SIG-M5 treated with dmso at 0.1 percent for 504 hours (cell line): ENCODE results near the gene FOXG1.

ENCODE experiments used
- DNase-seq: peaks from one replicate; lab custom pipeline; 2025; ENCODE audit not compliant: unreplicated experiment; lab: John Stamatoyannopoulos, UW

The FOXG1 gene

GRCh38 chr14:28766469-28766955, at the start of gene FOXG1:
Gene FOXG1, plus strand, starts transcription at chr14:28766787. Its CDS starts 493 bp downstream, at chr14:28767280.
- DNase-seq, result no peak

GRCh38 chr14:28719130-28719529, 47.5 kb upstream of the FOXG1 start:
- no peak for DNase-seq

- no peak for DNase-seq
These were observed 35.2 kb upstream of the FOXG1 start for GRCh38 chr14:28731358-28731757.

- DNase-seq, result no peak
These were observed 24.3 kb upstream of the FOXG1 start for GRCh38 chr14:28742171-28742846.

GRCh38 chr14:28744126-28744525, 22.5 kb upstream of the FOXG1 start:
- no peak for DNase-seq

GRCh38 chr14:28745176-28745575, 21.4 kb upstream of the FOXG1 start:
- DNase-seq, result no peak

GRCh38 chr14:28746247-28746646, 20.3 kb upstream of the FOXG1 start:
- DNase-seq, result no peak

- DNase-seq, result peak; percentile 38
These were observed 15.0 kb upstream of the FOXG1 start for GRCh38 chr14:28751467-28752058.

GRCh38 chr14:28754209-28754985, 12.2 kb upstream of the FOXG1 start:
- DNase-seq, result peak; percentile 18

- no peak for DNase-seq
These were observed 11.3 kb upstream of the FOXG1 start for GRCh38 chr14:28755198-28755815.

GRCh38 chr14:28755884-28756268, 10.7 kb upstream of the FOXG1 start:
- DNase-seq, result no peak

GRCh38 chr14:28756269-28756883, 10.2 kb upstream of the FOXG1 start:
- DNase-seq, result no peak

GRCh38 chr14:28756884-28757570, 9.6 kb upstream of the FOXG1 start:
- peak; percentile 10 for DNase-seq

GRCh38 chr14:28757786-28758185, 8.8 kb upstream of the FOXG1 start:
- DNase-seq, result no peak

- DNase-seq, result no peak
These were observed 8.2 kb upstream of the FOXG1 start for GRCh38 chr14:28758253-28758884.

GRCh38 chr14:28758885-28759652, 7.5 kb upstream of the FOXG1 start:
- no peak for DNase-seq

- DNase-seq, result no peak
These were observed 6.8 kb upstream of the FOXG1 start for GRCh38 chr14:28759653-28760313.

- DNase-seq, result no peak
These were observed 6.1 kb upstream of the FOXG1 start for GRCh38 chr14:28760431-28760996.
